ENCODE data around the gene NFE2L2.
"Not testable (repeated sequence)": the region's sequence is repeated elsewhere in the genome, so short reads cannot be mapped to it uniquely, and the experiment has no call there.

NFE2L2 gene

DNA sequence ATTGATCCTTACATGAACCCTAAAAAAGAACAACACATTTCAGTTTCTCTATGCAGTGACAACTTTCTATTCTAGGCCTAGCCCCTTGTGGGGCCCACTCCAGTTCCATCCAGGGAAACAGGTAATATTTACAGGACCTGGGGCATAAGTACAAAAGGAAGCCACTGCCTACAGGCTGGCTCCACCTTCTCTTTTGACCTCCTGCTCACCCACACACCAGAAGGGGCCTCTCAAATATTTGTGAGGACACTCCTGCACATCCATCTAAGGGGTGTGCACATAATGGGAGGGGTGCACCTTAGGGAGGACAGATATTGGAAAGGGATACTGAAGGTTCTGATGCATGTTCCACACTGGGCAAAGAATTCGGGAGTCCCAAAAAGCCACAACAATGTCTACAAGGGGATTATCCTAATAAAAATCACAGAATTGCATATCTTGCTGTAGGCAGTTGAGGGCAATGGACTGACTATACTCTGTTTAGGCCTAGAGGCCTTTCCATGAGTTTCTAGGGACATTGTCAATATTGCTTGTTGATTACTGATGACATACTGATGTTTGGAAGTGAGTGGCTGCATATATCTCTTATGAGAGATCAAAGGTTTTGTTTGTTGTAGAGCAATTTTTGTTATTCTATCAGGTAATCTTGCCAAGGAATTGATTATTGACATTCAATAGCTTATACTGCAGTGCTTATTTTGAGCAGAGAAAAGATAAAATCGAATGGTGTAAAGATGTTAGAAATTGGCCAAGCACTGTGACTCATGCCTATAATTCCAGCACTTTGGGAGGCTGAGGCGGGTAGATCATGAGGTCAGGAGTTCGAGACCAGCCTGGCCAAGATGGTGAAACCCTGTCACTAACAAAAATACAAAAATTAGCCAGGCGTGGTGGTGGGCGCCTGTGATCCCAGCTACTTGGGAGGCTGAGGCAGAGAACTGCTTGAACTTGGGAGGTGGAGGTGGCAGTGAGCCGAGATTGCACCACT is 75.8 kb downstream of the NFE2L2 start:
- DNase-seq, result no peak

GRCh38 chr2:177187631-177188312 is 76.8 kb downstream of the NFE2L2 start:
- no peak for DNase-seq

DNA sequence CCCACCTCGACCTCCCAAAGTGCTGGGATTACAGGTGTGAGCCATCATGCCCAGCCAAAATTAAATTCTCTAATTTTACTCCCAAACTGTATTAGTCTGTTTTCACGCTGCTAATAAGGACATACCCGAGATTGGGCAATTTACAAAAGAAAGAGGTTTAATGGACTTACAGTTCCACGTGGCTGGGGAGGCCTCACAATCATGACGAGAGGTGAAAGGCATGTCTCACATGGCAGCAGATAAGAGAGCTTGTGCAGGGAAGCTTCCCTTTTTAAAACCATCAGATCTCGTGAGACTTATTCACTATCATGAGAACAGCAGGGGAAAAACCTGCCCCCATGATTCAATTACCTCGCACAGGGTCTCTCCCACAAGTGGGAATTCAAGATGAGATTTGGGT is 78.5 kb downstream of the NFE2L2 start:
- not testable (repeated sequence) for DNase-seq

DNA sequence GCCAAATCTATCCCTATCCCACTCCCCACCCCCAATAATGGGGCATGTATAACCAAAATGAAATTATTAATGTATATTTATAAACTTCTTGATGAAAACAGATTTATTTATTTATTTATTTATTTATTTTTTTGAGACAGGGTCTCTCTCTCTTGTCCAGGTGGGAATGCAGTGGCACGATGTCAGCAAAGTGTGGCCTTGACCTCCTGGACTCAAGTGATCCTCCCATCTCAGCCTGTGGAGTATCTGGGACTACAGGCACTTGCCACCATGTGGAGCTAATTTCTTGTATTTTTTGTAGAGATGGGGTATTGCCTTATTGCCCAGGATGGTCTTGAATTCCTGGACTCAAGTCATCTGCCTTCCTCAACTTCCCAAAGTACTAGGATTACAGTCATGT is 79.9 kb downstream of the NFE2L2 start:
- DNase-seq, result no peak

DNA sequence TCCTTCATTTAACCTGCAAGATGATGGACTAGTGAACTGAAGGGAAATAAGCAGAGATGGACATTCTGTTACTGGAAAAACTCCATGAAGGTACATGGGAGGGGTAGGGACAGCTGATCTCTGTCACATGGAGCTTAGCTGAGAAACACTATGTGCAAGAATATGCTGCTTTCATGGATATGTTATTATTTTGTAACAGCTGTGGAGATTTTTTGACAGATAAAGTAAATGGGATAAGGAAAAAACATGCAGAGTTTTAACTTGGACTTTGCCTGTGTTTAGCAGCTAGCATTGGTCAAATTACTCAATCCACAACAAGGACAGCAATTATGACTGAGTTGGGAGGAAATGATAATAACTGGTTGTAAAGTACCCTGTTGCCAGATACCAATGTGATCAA is 80.7 kb downstream of the NFE2L2 start:
- no peak for DNase-seq

Measured in activated CD4-positive, alpha-beta T cell treated with anti-CD3 and anti-CD28 coated beads, Interleukin-2, Interleukin-6, amounts not matched to agents 100 ng/mL and 50 ng/mL, durations not matched to agents 16 hours and 8 hours (primary cell).